Activated naive CD8-positive, alpha-beta T cell treated with anti-CD3 and anti-CD28 coated beads, Interleukin-2, amount 50 U/mL, for 24 hours (primary cell): ENCODE data around the gene P2RX2.

ENCODE experiments used
- ATAC-seq: fragments of 150-1000 bp; cut with Tn5 transposase; one replicate; pipeline ENCODE4 v1.10.0; 2021
- DNase-seq: peaks from one replicate; pipeline ENCODE4 v3.0.0; 2021
- H3K27ac Mint-ChIP-seq: one replicate; pipeline ENCODE4 v1.8.0; 2021; ENCODE audit warnings: mild to moderate bottlenecking, mixed read lengths
- H3K27me3 Mint-ChIP-seq: one replicate; pipeline ENCODE4 v1.8.0; 2021; ENCODE audit warnings: mixed read lengths
- H3K36me3 Mint-ChIP-seq: one replicate; pipeline ENCODE4 v1.8.0; 2021; ENCODE audit warnings: low read depth, mixed read lengths
- H3K4me1 Mint-ChIP-seq: one replicate; pipeline ENCODE4 v1.8.0; 2021; ENCODE audit warnings: mixed read lengths
- H3K4me3 Mint-ChIP-seq: one replicate; pipeline ENCODE4 v1.8.0; 2021; ENCODE audit warnings: mild to moderate bottlenecking, moderate library complexity, mixed read lengths
- H3K9me3 Mint-ChIP-seq: one replicate; pipeline ENCODE4 v1.8.0; 2021; ENCODE audit warnings: mixed read lengths

The P2RX2 gene

DNA sequence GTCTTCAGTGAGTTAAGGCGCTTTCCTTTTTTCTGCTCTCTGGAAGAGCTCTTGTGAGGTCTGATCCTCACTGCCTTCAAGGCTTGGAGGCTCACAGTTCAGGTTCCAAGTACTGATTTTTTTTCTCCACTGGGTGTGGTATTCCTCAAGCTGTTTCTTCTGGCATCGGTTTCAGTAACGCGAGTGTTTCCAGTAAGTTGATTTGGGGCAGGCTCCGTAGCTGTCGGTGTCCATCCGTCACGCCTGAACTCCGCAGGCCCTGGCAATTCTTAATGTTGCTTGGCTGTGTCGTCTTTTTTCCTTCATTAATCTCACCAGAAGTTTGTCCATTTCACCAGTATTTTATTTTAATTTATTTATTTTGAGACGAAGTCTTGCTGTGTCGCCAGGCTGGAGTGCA, 38.8 kb upstream of the P2RX2 start:
- H3K4me1 Mint-ChIP-seq: no peaks in the 10 kb centered on the region
- no peak for DNase-seq
- ATAC-seq: no peak
- H3K4me3 Mint-ChIP-seq: no peak overlapping the region
- H3K36me3 Mint-ChIP-seq: peaks cover 4% of the 10 kb centered on the region
- no peaks in the 10 kb centered on the region for H3K9me3 Mint-ChIP-seq
- no peaks in the 10 kb centered on the region for H3K27me3 Mint-ChIP-seq
- no peak overlapping the region for H3K27ac Mint-ChIP-seq

DNA sequence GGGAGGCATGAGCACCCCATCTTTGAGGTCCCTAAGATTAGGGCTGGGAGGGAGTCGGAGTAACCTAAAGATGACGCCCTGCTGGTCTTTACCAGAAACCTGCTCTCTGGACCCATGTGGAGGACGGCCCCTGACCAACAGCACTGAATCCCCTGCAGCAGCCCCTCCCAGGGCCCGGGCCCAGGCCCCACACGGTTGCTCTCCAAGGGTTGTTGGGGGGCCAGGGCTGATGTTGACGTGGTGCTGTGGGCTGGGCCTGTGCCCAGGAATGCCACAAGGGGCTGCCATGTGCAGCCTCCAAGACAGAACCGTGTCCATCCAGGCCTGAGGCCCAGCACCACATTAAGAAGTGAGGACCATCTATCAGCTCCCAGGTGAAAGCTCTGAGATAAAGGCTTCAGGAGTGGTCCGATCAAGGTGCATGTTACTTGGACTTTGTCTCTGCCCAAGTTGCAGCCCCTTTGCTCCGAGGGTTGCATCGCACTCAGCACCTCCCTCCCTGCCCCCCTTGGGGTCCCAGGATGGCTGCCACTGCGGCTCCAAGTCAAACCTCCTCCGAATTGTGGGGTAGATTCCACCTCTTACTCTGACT, 37.8 kb upstream of the P2RX2 start:
- ATAC-seq (no peak), DNase-seq (no peak)
- no peak overlapping the region for H3K27ac Mint-ChIP-seq
- H3K4me1 Mint-ChIP-seq: no peaks in the 10 kb centered on the region
- no peak overlapping the region for H3K4me3 Mint-ChIP-seq
- H3K36me3 Mint-ChIP-seq: peaks cover 4% of the 10 kb centered on the region
- H3K9me3 Mint-ChIP-seq: no peaks in the 10 kb centered on the region
- no peaks in the 10 kb centered on the region for H3K27me3 Mint-ChIP-seq

DNA sequence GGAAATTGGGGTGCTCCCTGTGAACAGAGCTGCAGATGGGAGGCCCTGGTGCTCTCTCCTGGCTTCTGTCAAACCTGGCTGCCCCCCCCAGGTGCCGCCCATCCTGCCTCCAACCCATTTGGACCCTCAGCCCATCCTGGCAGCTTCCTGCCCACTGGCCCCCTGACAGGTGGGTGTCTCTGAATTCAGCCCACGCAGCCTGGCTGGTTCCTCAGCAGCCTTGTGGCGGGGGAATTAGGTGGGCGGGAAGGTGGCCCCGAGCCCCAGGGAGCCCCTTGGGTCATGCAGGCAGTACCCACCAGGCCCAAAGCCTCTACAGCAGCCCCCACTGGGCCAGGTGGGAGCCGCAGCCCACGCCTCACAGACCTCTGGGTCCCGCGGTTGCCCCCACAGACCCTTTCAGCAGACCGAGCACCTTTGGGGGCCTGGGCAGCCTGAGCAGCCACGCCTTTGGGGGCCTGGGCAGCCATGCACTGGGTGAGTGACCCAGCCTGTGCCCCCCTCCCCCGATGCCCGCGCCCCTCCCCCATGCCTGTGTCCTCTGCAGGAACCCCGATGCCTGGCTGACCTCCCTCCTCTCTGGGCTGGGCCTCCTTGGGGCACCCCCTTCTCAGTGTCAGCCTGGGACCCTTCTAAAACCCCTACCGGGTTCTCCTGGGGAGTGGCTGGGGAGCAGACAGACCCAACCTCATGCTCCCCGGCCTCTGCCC, 37.1 kb upstream of the P2RX2 start:
- H3K4me3 Mint-ChIP-seq: no peak overlapping the region
- no peaks in the 10 kb centered on the region for H3K4me1 Mint-ChIP-seq
- no peak overlapping the region for H3K27ac Mint-ChIP-seq
- no peaks in the 10 kb centered on the region for H3K9me3 Mint-ChIP-seq
- H3K36me3 Mint-ChIP-seq: peaks cover 4% of the 10 kb centered on the region
- DNase-seq (no peak), ATAC-seq (no peak)
- H3K27me3 Mint-ChIP-seq: no peaks in the 10 kb centered on the region

GRCh38 chr12:132582058-132582420, 36.5 kb upstream of the P2RX2 start:
- H3K27me3 Mint-ChIP-seq: no peaks in the 10 kb centered on the region
- H3K27ac Mint-ChIP-seq: no peak overlapping the region
- peaks cover 4% of the 10 kb centered on the region for H3K36me3 Mint-ChIP-seq
- H3K4me1 Mint-ChIP-seq: no peaks in the 10 kb centered on the region
- ATAC-seq (no peak), DNase-seq (no peak)
- H3K9me3 Mint-ChIP-seq: no peaks in the 10 kb centered on the region
- H3K4me3 Mint-ChIP-seq: no peak overlapping the region

- H3K27me3 Mint-ChIP-seq: no peaks in the 10 kb centered on the region
- no peak for DNase-seq
- H3K4me3 Mint-ChIP-seq: no peak overlapping the region
- no peak for ATAC-seq
- H3K27ac Mint-ChIP-seq: no peak overlapping the region
- H3K4me1 Mint-ChIP-seq: no peaks in the 10 kb centered on the region
- H3K36me3 Mint-ChIP-seq: peaks cover 4% of the 10 kb centered on the region
- H3K9me3 Mint-ChIP-seq: no peaks in the 10 kb centered on the region
These were observed 35.8 kb upstream of the P2RX2 start for GRCh38 chr12:132582582-132583410.

DNA sequence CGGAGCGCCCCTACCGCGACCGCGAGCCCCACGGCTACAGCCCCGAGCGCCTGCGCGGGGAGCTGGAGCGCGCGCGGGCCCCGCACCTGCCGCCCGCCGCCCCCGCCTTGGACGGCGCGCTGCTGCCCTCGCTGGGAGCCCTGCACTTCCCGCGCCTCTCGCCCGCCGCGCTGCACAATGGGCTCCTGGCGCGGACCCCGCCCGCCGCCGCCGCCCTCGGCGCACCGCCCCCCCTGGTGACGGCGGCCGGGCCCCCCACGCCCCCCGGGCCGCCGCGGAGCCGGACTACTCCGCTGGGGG, 35.2 kb upstream of the P2RX2 start:
- no peaks in the 10 kb centered on the region for H3K4me1 Mint-ChIP-seq
- ATAC-seq (no peak), DNase-seq (no peak)
- no peak overlapping the region for H3K27ac Mint-ChIP-seq
- H3K9me3 Mint-ChIP-seq: no peaks in the 10 kb centered on the region
- no peak overlapping the region for H3K4me3 Mint-ChIP-seq
- no peaks in the 10 kb centered on the region for H3K27me3 Mint-ChIP-seq
- peaks cover 4% of the 10 kb centered on the region for H3K36me3 Mint-ChIP-seq

- Mint-ChIP-seq H3K4me1 (no peaks in the 10 kb centered on the region), H3K27me3 (no peaks in the 10 kb centered on the region), H3K27ac (no peak overlapping the region), H3K4me3 (no peak overlapping the region), H3K36me3 (peaks cover 4% of the 10 kb centered on the region), H3K9me3 (no peaks in the 10 kb centered on the region)
- DNase-seq (no peak), ATAC-seq (no peak)
These were observed 34.8 kb upstream of the P2RX2 start for GRCh38 chr12:132583736-132584135.

GRCh38 chr12:132584429-132584828, 34.1 kb upstream of the P2RX2 start:
- DNase-seq (no peak), ATAC-seq (no peak)
- no peaks in the 10 kb centered on the region for H3K9me3 Mint-ChIP-seq
- no peaks in the 10 kb centered on the region for H3K27me3 Mint-ChIP-seq
- H3K4me3 Mint-ChIP-seq: no peak overlapping the region
- no peak overlapping the region for H3K27ac Mint-ChIP-seq
- H3K4me1 Mint-ChIP-seq: no peaks in the 10 kb centered on the region
- H3K36me3 Mint-ChIP-seq: peaks cover 4% of the 10 kb centered on the region

GRCh38 chr12:132585177-132585576, 33.4 kb upstream of the P2RX2 start:
- Mint-ChIP-seq H3K27ac (no peak overlapping the region), H3K36me3 (peaks cover 4% of the 10 kb centered on the region), H3K27me3 (no peaks in the 10 kb centered on the region), H3K4me1 (no peaks in the 10 kb centered on the region), H3K9me3 (no peaks in the 10 kb centered on the region), H3K4me3 (no peak overlapping the region)
- DNase-seq (no peak), ATAC-seq (no peak)

DNA sequence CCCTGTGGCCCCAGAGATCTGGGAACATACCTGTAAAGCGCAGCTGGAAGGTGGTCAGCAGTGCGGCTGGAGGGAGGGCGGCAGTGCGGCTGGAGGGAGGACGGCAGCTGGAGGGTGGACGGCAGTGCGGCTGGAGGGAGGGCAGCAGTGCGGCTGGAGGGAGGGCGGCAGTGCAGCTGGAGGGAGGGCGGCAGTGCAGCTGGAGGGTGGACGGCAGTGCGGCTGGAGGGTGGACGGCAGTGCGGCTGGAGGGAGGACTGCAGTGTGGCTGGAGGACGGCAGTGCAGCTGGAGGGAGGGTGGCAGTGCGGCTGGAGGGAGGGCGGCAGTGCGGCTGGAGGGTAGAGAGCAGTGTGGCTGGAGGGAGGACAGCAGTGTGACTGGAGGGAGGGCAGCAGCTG, 31.6 kb upstream of the P2RX2 start:
- Mint-ChIP-seq H3K27ac (no peak overlapping the region), H3K9me3 (no peaks in the 10 kb centered on the region), H3K4me1 (no peaks in the 10 kb centered on the region), H3K27me3 (no peaks in the 10 kb centered on the region), H3K4me3 (no peak overlapping the region), H3K36me3 (peaks cover 4% of the 10 kb centered on the region)
- ATAC-seq: no peak
- DNase-seq: no peak

- Mint-ChIP-seq H3K4me1 (no peaks in the 10 kb centered on the region), H3K27me3 (peaks cover 3% of the 10 kb centered on the region), H3K9me3 (no peaks in the 10 kb centered on the region), H3K27ac (no peak overlapping the region), H3K36me3 (peaks cover 4% of the 10 kb centered on the region), H3K4me3 (no peak overlapping the region)
- ATAC-seq: no peak
- DNase-seq: no peak
These were observed 30.8 kb upstream of the P2RX2 start for GRCh38 chr12:132587781-132588180.

- H3K27me3 Mint-ChIP-seq: peaks cover 6% of the 10 kb centered on the region
- H3K9me3 Mint-ChIP-seq: no peaks in the 10 kb centered on the region
- no peak overlapping the region for H3K27ac Mint-ChIP-seq
- H3K4me3 Mint-ChIP-seq: no peak overlapping the region
- peaks cover 4% of the 10 kb centered on the region for H3K36me3 Mint-ChIP-seq
- no peak for ATAC-seq
- no peaks in the 10 kb centered on the region for H3K4me1 Mint-ChIP-seq
- DNase-seq: no peak
These were observed 30.3 kb upstream of the P2RX2 start for GRCh38 chr12:132588319-132588718.

DNA sequence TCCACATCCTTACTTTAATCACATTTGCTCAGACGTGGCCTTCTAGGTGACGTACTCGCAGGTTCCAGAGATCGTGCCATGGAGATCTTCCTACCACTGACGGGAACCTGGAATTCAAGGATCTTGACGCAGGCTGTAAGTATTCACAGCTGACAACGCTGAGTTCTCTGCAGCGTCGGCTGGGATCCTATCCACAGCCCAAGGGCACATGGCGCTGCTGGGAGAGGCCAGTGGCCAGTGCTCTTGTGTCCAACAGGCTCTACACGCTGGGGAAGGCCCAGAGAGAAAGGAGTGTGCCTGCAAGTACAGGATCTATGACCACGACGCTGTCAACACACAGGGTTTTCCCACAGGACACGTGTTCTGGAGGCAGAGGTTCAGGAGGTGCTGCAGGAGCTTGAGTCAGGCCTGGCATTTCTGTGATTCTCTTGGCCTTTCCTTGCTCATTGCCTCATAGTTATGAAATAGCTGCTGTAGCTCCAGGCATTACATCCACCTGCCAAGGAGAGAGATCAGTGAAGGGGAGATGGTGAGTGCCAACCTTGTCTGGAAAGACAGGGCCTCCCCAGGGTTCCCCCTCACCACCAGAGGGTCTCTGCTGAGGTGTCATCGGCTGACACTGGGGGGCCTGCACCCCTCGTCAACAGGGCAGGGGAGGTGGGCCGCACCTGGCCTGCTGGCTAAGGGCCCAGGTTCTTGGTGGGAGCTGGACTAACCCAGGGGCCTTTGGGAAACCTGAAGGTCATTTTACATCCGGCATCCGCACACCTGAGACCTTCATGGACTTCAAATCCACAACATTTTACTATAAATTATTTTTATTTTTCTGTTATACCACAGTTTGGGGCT, 29.5 kb upstream of the P2RX2 start:
- no peak for ATAC-seq
- DNase-seq: no peak
- no peaks in the 10 kb centered on the region for H3K9me3 Mint-ChIP-seq

DNA sequence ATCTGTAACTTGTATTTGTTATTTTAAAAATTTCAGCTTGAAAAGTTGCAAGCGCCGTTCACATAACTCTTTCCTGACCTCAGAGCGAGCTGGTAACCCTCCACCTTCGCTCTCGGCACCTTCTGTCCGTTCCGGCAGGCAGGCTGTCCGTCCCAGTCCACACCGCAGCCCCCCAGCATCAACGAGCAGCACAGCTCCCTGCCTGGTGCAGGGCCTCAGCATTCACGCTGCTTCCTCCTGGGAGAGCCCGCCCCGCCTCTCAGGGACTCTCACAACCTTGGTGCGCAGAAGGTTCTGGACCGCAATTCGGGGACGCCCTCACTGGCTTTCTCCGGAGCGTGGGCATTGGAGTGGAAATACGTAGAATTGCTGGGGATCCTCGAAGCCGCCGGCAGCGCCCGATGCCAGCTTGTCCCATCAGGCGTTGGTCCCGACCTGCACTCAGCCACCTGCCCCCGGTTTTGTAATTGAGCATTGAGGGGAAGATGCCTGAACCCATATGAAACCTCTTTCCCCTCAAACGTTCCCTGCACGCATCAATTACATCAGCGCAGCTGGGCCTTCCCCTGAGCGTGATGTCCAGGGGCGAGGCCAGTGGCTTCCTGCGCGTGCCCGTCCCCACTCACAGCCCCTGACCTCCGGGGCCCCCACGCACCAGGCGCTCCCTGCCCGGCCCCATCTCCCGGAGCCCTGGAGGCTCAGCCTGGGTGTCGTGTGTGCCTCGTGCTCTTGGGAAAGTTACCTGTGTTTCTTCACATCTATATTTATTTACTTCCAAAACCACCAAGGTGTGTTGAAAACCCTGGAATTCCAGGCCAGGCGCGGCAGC, 27.3 kb upstream of the P2RX2 start:
- Mint-ChIP-seq H3K36me3 (no peaks in the 10 kb centered on the region), H3K27ac (no peak overlapping the region), H3K4me1 (peaks cover 2% of the 10 kb centered on the region), H3K9me3 (no peaks in the 10 kb centered on the region), H3K4me3 (no peak overlapping the region), H3K27me3 (peaks cover 10% of the 10 kb centered on the region)
- DNase-seq: no peak
- no peak for ATAC-seq

More for the DNA sequence above, 29.5 kb upstream of the P2RX2 start:
- Mint-ChIP-seq H3K4me1 (peaks cover 2% of the 10 kb centered on the region), H3K27ac (no peak overlapping the region), H3K27me3 (peaks cover 9% of the 10 kb centered on the region), H3K4me3 (no peak overlapping the region), H3K36me3 (peaks cover under 1% of the 10 kb centered on the region)
